Calu3 (cell line): ENCODE data around the gene NCAN. TPM values are rescaled to one million over a fixed set of nuclear protein-coding genes. Genes with fewer than 3 reads are reported as not detected.

Experiments used
- BruUV-seq: library from RNA; stranded (reverse); fragments of 400-500 nt; replicated peaks from 2 replicates; lab custom pipeline; 2021; lab: Mats Ljungman, UMichigan
- CTCF ChIA-PET: fragments of 300-600 bp; sonication (Branson Sonifier 250); formaldehyde crosslinking; loops from one replicate; lab custom pipeline; 2022; ENCODE audit warnings: antibody characterized with exemption; lab: Charles Lee
- DNase-seq: peaks from one replicate; pipeline ENCODE4 v3.0.0; 2022
- H3K27ac Mint-ChIP-seq: one replicate; pipeline ENCODE4 v1.8.0; 2022; ENCODE audit warnings: mixed read lengths; ENCODE audit not compliant: unreplicated experiment
- H3K27me3 Mint-ChIP-seq: one replicate; pipeline ENCODE4 v1.8.0; 2022; ENCODE audit warnings: mixed read lengths; ENCODE audit not compliant: unreplicated experiment
- H3K36me3 Mint-ChIP-seq: one replicate; pipeline ENCODE4 v1.8.0; 2022; ENCODE audit warnings: mild to moderate bottlenecking, moderate library complexity, mixed read lengths; ENCODE audit not compliant: insufficient read depth, unreplicated experiment
- H3K4me1 Mint-ChIP-seq: one replicate; pipeline ENCODE4 v1.8.0; 2022; ENCODE audit warnings: mild to moderate bottlenecking, low read depth, mixed read lengths; ENCODE audit not compliant: unreplicated experiment
- H3K4me3 Mint-ChIP-seq: one replicate; pipeline ENCODE4 v1.8.0; 2022; ENCODE audit warnings: mild to moderate bottlenecking, low read depth, moderate library complexity, mixed read lengths; ENCODE audit not compliant: unreplicated experiment
- H3K9me3 Mint-ChIP-seq: one replicate; pipeline ENCODE4 v1.8.0; 2022; ENCODE audit warnings: low read depth, mixed read lengths; ENCODE audit not compliant: unreplicated experiment
- intact Hi-C: fragments of 100-400 bp; cut with micrococcal nuclease; formaldehyde crosslinking; loops from one replicate; pipeline ENCODE4 v1.10.0; 2022; ENCODE audit not compliant: unreplicated experiment
- total RNA-seq: library from RNA; stranded (reverse); gene quantifications from 2 replicates; pipeline ENCODE4 v1.2.3, GENCODE V29; 2022
- TF ChIP-seq, protein P1 (sequence below): fragments of 200-600 bp; IDR thresholded peaks from one replicate; pipeline ENCODE4 v1.8.0; 2022; ENCODE audit warnings: antibody characterized with exemption; ENCODE audit not compliant: unreplicated experiment

NCAN gene
- total RNA-seq, 1 experiment from 2014 or later = not detected

- Mint-ChIP-seq H3K27ac (no peak overlapping the region), H3K36me3 (no peaks in the 10 kb centered on the region), H3K4me1 (no peaks in the 10 kb centered on the region), H3K9me3 (no peaks in the 10 kb centered on the region), H3K4me3 (no peak overlapping the region), H3K27me3 (peaks cover 28% of the 10 kb centered on the region)
- DNase-seq = no peak
- TF ChIP-seq, protein P1, sequence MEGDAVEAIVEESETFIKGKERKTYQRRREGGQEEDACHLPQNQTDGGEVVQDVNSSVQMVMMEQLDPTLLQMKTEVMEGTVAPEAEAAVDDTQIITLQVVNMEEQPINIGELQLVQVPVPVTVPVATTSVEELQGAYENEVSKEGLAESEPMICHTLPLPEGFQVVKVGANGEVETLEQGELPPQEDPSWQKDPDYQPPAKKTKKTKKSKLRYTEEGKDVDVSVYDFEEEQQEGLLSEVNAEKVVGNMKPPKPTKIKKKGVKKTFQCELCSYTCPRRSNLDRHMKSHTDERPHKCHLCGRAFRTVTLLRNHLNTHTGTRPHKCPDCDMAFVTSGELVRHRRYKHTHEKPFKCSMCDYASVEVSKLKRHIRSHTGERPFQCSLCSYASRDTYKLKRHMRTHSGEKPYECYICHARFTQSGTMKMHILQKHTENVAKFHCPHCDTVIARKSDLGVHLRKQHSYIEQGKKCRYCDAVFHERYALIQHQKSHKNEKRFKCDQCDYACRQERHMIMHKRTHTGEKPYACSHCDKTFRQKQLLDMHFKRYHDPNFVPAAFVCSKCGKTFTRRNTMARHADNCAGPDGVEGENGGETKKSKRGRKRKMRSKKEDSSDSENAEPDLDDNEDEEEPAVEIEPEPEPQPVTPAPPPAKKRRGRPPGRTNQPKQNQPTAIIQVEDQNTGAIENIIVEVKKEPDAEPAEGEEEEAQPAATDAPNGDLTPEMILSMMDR = no peak
- intact Hi-C loops = loop anchor here (10.0 kb wide), 1 partner anchor 79 kb away; no protein-coding TSS in a partner anchor
- BruUV-seq = no TSS peak
- CTCF ChIA-PET = no interaction called here
Measured at GRCh38 chr19:19223636-19224035, 11.9 kb downstream of the NCAN start.

- Mint-ChIP-seq H3K4me1 (no peaks in the 10 kb centered on the region), H3K9me3 (no peaks in the 10 kb centered on the region), H3K36me3 (no peaks in the 10 kb centered on the region), H3K27me3 (peaks cover 35% of the 10 kb centered on the region), H3K4me3 (peak overlapping the region; percentile 60), H3K27ac (no peak overlapping the region)
- TF ChIP-seq, protein P1 = no peak
- BruUV-seq = no TSS peak
- intact Hi-C loops = loop anchor here (10.0 kb wide), 1 partner anchor 80 kb away; no protein-coding TSS in a partner anchor
- no peak for DNase-seq
- CTCF ChIA-PET = interaction anchor here (0.5 to 1.8 kb wide), 5 partner anchors 21 to 1808 kb away, joined by 3 to 14 read pairs (median 10); partner anchors contain the start of gene NR2C2AP
Measured at GRCh38 chr19:19224150-19224851, 12.5 kb downstream of the NCAN start.

DNA sequence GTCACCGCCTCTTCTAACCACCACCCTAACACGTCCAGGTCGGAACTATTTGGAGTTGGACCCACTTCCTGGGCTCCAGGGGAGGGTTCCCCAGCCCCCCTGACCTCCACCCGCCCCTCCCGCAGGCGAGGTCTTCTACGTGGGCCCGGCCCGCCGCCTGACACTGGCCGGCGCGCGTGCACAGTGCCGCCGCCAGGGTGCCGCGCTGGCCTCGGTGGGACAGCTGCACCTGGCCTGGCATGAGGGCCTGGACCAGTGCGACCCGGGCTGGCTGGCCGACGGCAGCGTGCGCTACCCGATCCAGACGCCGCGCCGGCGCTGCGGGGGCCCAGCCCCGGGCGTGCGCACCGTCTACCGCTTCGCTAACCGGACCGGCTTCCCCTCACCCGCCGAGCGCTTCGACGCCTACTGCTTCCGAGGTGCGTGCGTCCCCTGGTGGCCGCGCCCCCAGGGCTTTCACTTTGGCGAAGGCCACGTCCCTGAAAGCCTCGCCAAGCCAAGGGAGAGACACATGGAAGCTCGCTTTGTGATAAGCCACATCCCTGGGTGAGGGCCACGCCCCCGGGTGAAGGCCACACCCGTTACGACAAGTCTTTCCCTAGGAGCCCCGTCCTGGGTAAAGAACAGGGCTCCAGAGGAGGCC, 13.2 kb downstream of the NCAN start:
- BruUV-seq = no TSS peak
- no peaks in the 10 kb centered on the region for H3K4me1 Mint-ChIP-seq
- H3K27me3 Mint-ChIP-seq = peaks cover 40% of the 10 kb centered on the region
- H3K36me3 Mint-ChIP-seq = no peaks in the 10 kb centered on the region
- peak; percentile 81 for DNase-seq
- intact Hi-C loops = loop anchor here (10.0 kb wide), 1 partner anchor 80 kb away; no protein-coding TSS in a partner anchor
- H3K27ac Mint-ChIP-seq = no peak overlapping the region
- H3K9me3 Mint-ChIP-seq = no peaks in the 10 kb centered on the region
- peak overlapping the region; percentile 60 for H3K4me3 Mint-ChIP-seq
- CTCF ChIA-PET = interaction anchor here (0.5 to 1.8 kb wide), 5 partner anchors 22 to 1809 kb away, joined by 3 to 14 read pairs (median 10); partner anchors contain the start of gene NR2C2AP
- TF ChIP-seq, protein P1 = peak; percentile 79

GRCh38 chr19:19226204-19226603, 14.4 kb downstream of the NCAN start:
- intact Hi-C loops = loop anchor here (10.0 kb wide), 1 partner anchor 81 kb away; no protein-coding TSS in a partner anchor
- DNase-seq = no peak
- H3K36me3 Mint-ChIP-seq = no peaks in the 10 kb centered on the region
- H3K27me3 Mint-ChIP-seq = peaks cover 49% of the 10 kb centered on the region
- H3K27ac Mint-ChIP-seq = no peak overlapping the region
- CTCF ChIA-PET = no interaction called here
- no peaks in the 10 kb centered on the region for H3K4me1 Mint-ChIP-seq
- TF ChIP-seq, protein P1 = no peak
- H3K4me3 Mint-ChIP-seq = no peak overlapping the region
- no TSS peak for BruUV-seq
- H3K9me3 Mint-ChIP-seq = no peaks in the 10 kb centered on the region
